Measurements from ENCODE around the gene SERP2. TPM values are rescaled to one million over a fixed set of nuclear protein-coding genes. Genes with fewer than 3 reads are reported as not detected.

The SERP2 gene
- total and polyA plus RNA-seq, 10 of the 15 experiments (the other 5 are each of a cell fraction or from before 2014, with no cell fraction given) = not detected

- H3K27me3 ChIP-seq (replicated peaks in 1 of 2; ENCODE audit: control insufficient read depth in 2 of 2, insufficient read depth in 2 of 2, low read length in 1 of 2) = peaks cover 0 to 2% of the 10 kb centered on the region in 2 experiments; a peak in 2 of 4 replicates
- 0% methylated on average over 2 of the region's 3 CpGs for WGBS (ENCODE audit: insufficient coverage, insufficient replicate concordance, low lambda C conversion rate, missing lambda C conversion rate)
- no peak overlapping the region for H3K4me3 ChIP-seq
- no peaks in the 10 kb centered on the region for H3K4me1 ChIP-seq (ENCODE audit: control insufficient read depth, insufficient read depth, low read length)
- BruUV-seq (replicated peaks) = no TSS peak
- ATAC-seq (no peak), DNase-seq (ENCODE audit: low read depth, low spot score) (no peak), FAIRE-seq (no peak)
- in situ Hi-C loops (cut with MboI) (no loop called here), intact Hi-C loops (cut with micrococcal nuclease; ENCODE audit: unreplicated experiment) (no loop called here)
- H3K4me2 ChIP-seq (ENCODE audit: control insufficient read depth, insufficient read depth) = no peak overlapping the region
- no peak overlapping the region for H3K9ac ChIP-seq (ENCODE audit: control insufficient read depth, insufficient read depth, low read length)
- H2AFZ ChIP-seq (ENCODE audit: control insufficient read depth, low read depth, low read length) = no peak overlapping the region
- ChIA-PET SMC1A (ENCODE audit: uncharacterized antibody, unreplicated experiment) (no interaction called here), POLR2A (no interaction called here), CTCF (no interaction called here), RAD21 (ENCODE audit: unreplicated experiment) (no interaction called here)
- TF ChIP-seq TARDBP (IDR thresholded peaks at IDR 0.05; ENCODE audit: borderline replicate concordance) (no peak), ZNF274 (IDR thresholded peaks at IDR 0.05; ENCODE audit: insufficient read depth, insufficient read length) (no peak), SREBF1 (IDR thresholded peaks at IDR 0.05; ENCODE audit: low read length) (no peak), CHD4 (IDR thresholded peaks at IDR 0.05) (no peak), CREM (IDR thresholded peaks at IDR 0.05; ENCODE audit: low read depth) (no peak), RAD51 (IDR thresholded peaks at IDR 0.05) (no peak), BACH1 (IDR thresholded peaks at IDR 0.05; ENCODE audit: borderline replicate concordance) (no peak), SIX5 (IDR thresholded peaks at IDR 0.05; ENCODE audit: low read depth, low read length, severe bottlenecking) (no peak), NR2F1 (conservative IDR thresholded peaks at IDR 0.05) (no peak), MXI1 (IDR thresholded peaks at IDR 0.05; ENCODE audit: low read depth, low read length) (no peak), ETV6 (conservative IDR thresholded peaks at IDR 0.05 in 1 of 2, IDR thresholded peaks at IDR 0.05 in 1 of 2; ENCODE audit: borderline replicate concordance in 1 of 2, low read depth in 1 of 2) (no peak), SUZ12 (IDR thresholded peaks at IDR 0.05; ENCODE audit: unreplicated experiment) (no peak)
- TF ChIP-seq, protein P1, sequence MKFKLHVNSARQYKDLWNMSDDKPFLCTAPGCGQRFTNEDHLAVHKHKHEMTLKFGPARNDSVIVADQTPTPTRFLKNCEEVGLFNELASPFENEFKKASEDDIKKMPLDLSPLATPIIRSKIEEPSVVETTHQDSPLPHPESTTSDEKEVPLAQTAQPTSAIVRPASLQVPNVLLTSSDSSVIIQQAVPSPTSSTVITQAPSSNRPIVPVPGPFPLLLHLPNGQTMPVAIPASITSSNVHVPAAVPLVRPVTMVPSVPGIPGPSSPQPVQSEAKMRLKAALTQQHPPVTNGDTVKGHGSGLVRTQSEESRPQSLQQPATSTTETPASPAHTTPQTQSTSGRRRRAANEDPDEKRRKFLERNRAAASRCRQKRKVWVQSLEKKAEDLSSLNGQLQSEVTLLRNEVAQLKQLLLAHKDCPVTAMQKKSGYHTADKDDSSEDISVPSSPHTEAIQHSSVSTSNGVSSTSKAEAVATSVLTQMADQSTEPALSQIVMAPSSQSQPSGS (IDR thresholded peaks at IDR 0.05; ENCODE audit: low read length) = no peak
- TF ChIP-seq, protein P2, sequence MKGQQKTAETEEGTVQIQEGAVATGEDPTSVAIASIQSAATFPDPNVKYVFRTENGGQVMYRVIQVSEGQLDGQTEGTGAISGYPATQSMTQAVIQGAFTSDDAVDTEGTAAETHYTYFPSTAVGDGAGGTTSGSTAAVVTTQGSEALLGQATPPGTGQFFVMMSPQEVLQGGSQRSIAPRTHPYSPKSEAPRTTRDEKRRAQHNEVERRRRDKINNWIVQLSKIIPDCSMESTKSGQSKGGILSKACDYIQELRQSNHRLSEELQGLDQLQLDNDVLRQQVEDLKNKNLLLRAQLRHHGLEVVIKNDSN (IDR thresholded peaks at IDR 0.05; ENCODE audit: borderline replicate concordance, extremely low read length, insufficient read depth, low read depth, low read length) = no peak
- no peaks in the 10 kb centered on the region for H3K36me3 ChIP-seq (ENCODE audit: control insufficient read depth in 2 of 2, insufficient read depth in 2 of 2, low read length in 1 of 2)
- H3K27ac ChIP-seq (ENCODE audit: control insufficient read depth, insufficient read depth) = no peak overlapping the region
- H3K9me3 ChIP-seq (replicated peaks; ENCODE audit: control insufficient read depth, insufficient read depth, low read length) = no peaks in the 10 kb centered on the region
- H4K20me1 ChIP-seq (ENCODE audit: control insufficient read depth, insufficient read depth) = no peaks in the 10 kb centered on the region
- no peaks in the 10 kb centered on the region for H3K79me2 ChIP-seq (ENCODE audit: control insufficient read depth, insufficient read depth, low read length)
Measured at GRCh38 chr13:44398606-44399005, 25.0 kb downstream of the SERP2 start.

Measured in GM12878 (cell line).